Stimulated activated CD4-positive, alpha-beta T cell treated with anti-CD3 and anti-CD28 coated beads, Interleukin-15, amount 100 ng/mL, for 24 hours (primary cell): Measurements from ENCODE around the gene CMTM5.
"Not testable (repeated sequence)": the region's sequence is repeated elsewhere in the genome, so short reads cannot be mapped to it uniquely, and the experiment has no call there.

ENCODE experiments used
- DNase-seq: peaks from one replicate; pipeline ENCODE4 v3.0.0-alpha.2; 2020

Gene CMTM5

GRCh38 chr14:23379366-23380196 is 2.7 kb downstream of the CMTM5 start:
- DNase-seq, result peak; percentile 73

- DNase-seq, result no peak
Measured at GRCh38 chr14:23380197-23380914, 3.5 kb downstream of the CMTM5 start.

- DNase-seq, result no peak
Measured at GRCh38 chr14:23380976-23381375, 4.1 kb downstream of the CMTM5 start.

GRCh38 chr14:23381871-23382270 is 5.0 kb downstream of the CMTM5 start:
- no peak for DNase-seq

GRCh38 chr14:23382276-23382675 is 5.4 kb downstream of the CMTM5 start:
- no peak for DNase-seq

GRCh38 chr14:23382731-23383440 is 6.0 kb downstream of the CMTM5 start:
- DNase-seq, result no peak

- no peak for DNase-seq
Measured at GRCh38 chr14:23384364-23385080, 7.7 kb downstream of the CMTM5 start.

GRCh38 chr14:23385244-23385641 is 8.4 kb downstream of the CMTM5 start:
- DNase-seq, result no peak

GRCh38 chr14:23385642-23386265 is 8.9 kb downstream of the CMTM5 start:
- no peak for DNase-seq

GRCh38 chr14:23386266-23386657 is 9.4 kb downstream of the CMTM5 start:
- not testable (repeated sequence) for DNase-seq

- DNase-seq, result no peak
Measured at GRCh38 chr14:23386999-23387398, 10.2 kb downstream of the CMTM5 start.

GRCh38 chr14:23387916-23388882 is 11.4 kb downstream of the CMTM5 start:
- no peak for DNase-seq

- no peak for DNase-seq
Measured at GRCh38 chr14:23388996-23389395, 12.2 kb downstream of the CMTM5 start.

- no peak for DNase-seq
Measured at GRCh38 chr14:23389396-23389795, 12.6 kb downstream of the CMTM5 start.

GRCh38 chr14:23389871-23390270 is 13.0 kb downstream of the CMTM5 start:
- not testable (repeated sequence) for DNase-seq

GRCh38 chr14:23392613-23393012 is 15.8 kb downstream of the CMTM5 start:
- no peak for DNase-seq

GRCh38 chr14:23396126-23396525 is 19.3 kb downstream of the CMTM5 start:
- no peak for DNase-seq

GRCh38 chr14:23396781-23397407 is 20.0 kb downstream of the CMTM5 start:
- no peak for DNase-seq

GRCh38 chr14:23398348-23398747 is 21.5 kb downstream of the CMTM5 start:
- no peak for DNase-seq

GRCh38 chr14:23399136-23399535 is 22.3 kb downstream of the CMTM5 start:
- no peak for DNase-seq

GRCh38 chr14:23399591-23399990 is 22.7 kb downstream of the CMTM5 start:
- DNase-seq, result no peak
